Kidney epithelial cell (primary cell): Measurements from ENCODE around the gene KDM6A. TPM values are rescaled to one million over a fixed set of nuclear protein-coding genes. Genes with fewer than 3 reads are reported as not detected.
"Not testable (repeated sequence)": the region's sequence is repeated elsewhere in the genome, so short reads cannot be mapped to it uniquely, and the experiment has no call there.

Source experiments
- DNase-seq: peaks from one replicate; pipeline ENCODE4 v3.0.0-alpha.2; 2010; ENCODE audit warnings: low read depth
- H3K27me3 ChIP-seq: 2 replicates; pipeline ENCODE4 v1.6.0; 2011; ENCODE audit warnings: low read length; ENCODE audit not compliant: control insufficient read depth, insufficient read depth
- H3K36me3 ChIP-seq: 2 replicates; pipeline ENCODE4 v1.5.1; 2011; ENCODE audit warnings: low read length; ENCODE audit not compliant: control insufficient read depth, insufficient read depth
- H3K4me3 ChIP-seq: 2 replicates; pipeline ENCODE4 v1.5.1; 2011; ENCODE audit warnings: low read depth, mild to moderate bottlenecking, control low read depth, low read length
- total RNA-seq: library from RNA; depleted of rRNA; stranded (reverse); fragments of >200 nt; gene quantifications from 2 replicates; pipeline ENCODE4 v1.2.3, GENCODE V29; 2015
- TF ChIP-seq, protein P1 (sequence below): IDR thresholded peaks from 2 replicates; pipeline ENCODE4 v1.5.1; 2011; ENCODE audit warnings: mild to moderate bottlenecking, moderate library complexity, low read length, control low read depth, inconsistent platforms; ENCODE audit not compliant: insufficient read depth, poor library complexity, severe bottlenecking

The KDM6A gene
- total RNA-seq, 1 donor from 2014 or later = 13.7 TPM

DNA sequence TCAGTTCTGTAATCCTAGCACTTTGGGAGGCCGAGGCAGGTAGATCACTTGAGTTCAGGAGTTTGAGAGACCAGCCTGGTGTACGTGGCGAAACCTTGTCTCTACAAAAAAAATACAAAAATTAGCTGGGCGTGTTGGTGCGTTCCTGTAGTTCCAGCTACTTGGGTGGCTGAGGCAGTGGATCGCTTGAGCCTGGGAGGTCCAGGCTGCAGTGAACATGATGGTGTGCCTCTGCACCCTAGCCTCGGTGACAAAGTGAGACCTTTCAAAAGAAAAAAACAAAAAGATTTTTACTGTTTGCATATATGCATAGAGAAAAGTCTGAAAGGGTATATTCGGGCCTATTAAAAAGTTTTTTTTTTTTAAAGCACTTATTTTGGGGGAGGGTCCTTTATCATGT, 76.1 kb downstream of the KDM6A start:
- no peaks in the 10 kb centered on the region for H3K36me3 ChIP-seq
- TF ChIP-seq, protein P1, sequence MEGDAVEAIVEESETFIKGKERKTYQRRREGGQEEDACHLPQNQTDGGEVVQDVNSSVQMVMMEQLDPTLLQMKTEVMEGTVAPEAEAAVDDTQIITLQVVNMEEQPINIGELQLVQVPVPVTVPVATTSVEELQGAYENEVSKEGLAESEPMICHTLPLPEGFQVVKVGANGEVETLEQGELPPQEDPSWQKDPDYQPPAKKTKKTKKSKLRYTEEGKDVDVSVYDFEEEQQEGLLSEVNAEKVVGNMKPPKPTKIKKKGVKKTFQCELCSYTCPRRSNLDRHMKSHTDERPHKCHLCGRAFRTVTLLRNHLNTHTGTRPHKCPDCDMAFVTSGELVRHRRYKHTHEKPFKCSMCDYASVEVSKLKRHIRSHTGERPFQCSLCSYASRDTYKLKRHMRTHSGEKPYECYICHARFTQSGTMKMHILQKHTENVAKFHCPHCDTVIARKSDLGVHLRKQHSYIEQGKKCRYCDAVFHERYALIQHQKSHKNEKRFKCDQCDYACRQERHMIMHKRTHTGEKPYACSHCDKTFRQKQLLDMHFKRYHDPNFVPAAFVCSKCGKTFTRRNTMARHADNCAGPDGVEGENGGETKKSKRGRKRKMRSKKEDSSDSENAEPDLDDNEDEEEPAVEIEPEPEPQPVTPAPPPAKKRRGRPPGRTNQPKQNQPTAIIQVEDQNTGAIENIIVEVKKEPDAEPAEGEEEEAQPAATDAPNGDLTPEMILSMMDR = no peak
- H3K27me3 ChIP-seq = no peaks in the 10 kb centered on the region
- no peak overlapping the region for H3K4me3 ChIP-seq
- no peak for DNase-seq

DNA sequence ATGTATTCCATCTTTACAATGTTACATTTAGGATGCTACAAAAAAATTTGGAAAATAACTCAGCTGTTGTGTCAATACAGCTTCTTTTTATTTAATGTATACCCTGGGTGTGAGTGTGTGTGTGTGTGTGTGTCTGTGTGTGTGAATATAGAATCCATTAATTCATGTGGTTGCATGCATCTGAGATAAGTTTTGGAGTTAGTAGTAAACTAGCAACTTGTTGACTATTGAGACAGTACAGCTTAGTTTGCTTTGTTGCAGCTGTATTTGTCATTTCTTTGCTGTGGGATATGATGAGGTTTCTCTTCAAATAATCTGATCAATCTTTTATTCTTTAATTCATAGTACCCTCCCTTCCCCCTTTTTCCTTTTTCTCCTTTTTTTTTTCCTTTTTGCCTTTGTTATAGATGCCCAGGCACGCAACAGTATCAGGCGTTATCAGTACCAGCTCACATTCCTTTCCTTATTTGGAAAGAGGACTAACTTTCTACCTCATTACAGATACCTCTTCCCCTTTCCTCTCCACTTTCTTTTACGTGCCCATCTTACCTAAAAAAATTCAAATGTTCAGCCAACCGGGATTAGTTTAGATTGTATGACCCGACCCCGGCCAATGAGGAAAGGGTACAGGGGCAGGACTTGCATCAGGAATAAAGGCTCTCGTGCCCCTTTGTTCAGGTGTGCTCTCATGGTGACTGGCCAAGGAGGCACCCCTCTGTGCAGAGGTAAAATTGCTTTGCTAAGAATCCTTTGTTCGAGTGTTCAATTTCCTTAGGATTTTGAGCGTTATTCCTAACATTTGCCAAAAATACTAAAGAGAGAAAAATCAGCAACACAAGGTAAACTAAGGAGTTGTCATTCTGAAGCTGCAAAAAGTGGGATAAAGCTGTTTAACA, 77.7 kb downstream of the KDM6A start:
- DNase-seq, H3K36me3 ChIP-seq, H3K27me3 ChIP-seq, H3K4me3 ChIP-seq: not testable (repeated sequence)

DNA sequence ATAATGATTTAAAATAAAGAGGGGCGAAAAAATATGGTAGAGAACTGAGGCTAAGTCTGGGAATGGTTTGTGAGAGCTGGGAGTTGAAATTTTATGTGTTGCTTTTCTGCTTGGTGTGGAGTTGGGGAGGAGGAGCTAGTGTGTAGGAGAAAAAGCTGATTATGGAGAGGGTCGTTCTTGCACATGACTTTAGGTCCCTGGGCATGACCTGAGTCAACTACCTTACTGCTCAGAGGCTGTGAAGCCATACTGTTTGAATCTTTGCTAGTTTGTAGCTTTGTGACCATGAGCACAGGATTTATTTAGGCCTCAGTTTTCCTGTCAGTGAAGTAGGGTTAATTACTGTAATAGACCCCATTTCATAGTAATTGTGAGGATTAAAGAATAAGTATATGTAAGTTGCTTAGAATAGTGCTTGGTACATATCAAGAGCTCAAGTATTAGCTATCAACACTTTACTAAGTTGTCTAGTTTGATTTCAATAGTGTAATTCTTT, 78.6 kb downstream of the KDM6A start:
- H3K36me3 ChIP-seq = no peaks in the 10 kb centered on the region
- H3K27me3 ChIP-seq = no peaks in the 10 kb centered on the region
- DNase-seq = no peak
- no peak overlapping the region for H3K4me3 ChIP-seq
- TF ChIP-seq, protein P1 = no peak

DNA sequence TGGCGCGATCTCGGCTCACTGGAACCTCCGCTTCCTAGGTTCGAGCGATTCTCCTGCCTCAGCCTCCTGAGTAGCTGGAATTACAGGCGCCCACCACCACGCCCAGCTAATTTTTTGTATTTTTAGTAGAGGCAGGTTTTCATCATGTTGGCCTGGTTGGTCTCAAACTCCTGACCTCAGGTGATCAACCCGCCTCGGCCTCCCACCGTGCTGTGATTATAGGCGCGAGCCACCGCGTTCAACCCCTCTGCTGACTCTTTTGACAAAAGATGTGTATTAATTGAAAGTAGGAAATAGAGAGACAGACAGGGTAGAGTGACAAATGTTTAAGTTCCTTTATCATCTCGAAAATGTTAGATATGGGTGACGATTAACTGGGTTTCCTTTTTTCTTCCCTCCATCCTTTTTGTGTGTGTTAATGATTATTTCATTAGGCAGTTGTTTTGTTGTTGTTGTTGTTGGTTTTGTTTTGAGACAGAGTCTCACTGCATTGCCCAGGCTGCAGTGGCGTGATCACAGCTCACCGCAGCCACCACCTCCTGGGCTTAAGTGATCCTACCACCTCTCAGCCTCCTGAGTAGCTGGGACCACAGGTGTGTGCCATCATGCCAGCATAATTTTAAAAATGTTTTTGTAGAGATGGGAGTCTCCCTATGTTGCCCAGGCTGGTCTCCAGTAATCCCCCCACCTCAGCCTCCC, 79.5 kb downstream of the KDM6A start:
- TF ChIP-seq, protein P1 = no peak
- Histone ChIP-seq H3K4me3 (no peak overlapping the region), H3K27me3 (no peaks in the 10 kb centered on the region), H3K36me3 (no peaks in the 10 kb centered on the region)
- no peak for DNase-seq

DNA sequence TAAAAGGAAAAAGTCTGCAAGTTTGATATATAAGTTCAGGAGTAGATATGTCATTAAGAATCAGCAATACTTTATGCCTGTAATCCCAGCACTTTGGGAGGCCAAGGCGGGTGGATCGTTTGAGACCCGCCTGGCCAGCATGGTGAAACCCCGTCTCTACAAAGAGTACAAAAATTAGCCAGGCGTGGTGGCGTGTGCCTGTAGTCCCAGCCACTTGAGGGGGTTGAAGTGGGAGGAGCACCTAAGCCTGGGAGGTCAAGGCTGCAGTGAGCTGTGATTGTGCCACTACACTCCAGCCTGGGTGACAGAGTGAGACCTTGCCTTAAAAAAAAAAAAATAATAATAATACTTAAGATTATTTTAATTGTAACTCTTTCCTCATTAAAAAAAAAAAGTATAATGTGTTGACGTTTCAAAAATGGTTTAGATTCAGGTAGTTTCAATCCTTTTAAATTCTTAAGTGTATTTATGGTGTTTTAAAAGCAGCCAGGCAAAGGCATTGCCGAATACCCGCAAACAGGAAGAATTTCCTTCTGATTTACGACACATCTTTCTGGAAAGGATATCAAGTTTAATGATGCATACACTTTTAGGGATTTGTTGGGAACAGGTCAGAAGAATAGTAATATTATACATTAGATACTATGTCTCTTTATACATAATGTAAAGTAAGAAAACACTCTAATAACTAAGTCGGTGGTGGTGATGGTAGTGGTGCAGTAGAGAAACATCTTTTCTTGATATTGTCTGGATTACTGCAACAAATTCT, 80.9 kb downstream of the KDM6A start:
- no peak for DNase-seq
- Histone ChIP-seq H3K36me3 (no peaks in the 10 kb centered on the region), H3K27me3 (no peaks in the 10 kb centered on the region), H3K4me3 (no peak overlapping the region)
- TF ChIP-seq, protein P1 = no peak

DNA sequence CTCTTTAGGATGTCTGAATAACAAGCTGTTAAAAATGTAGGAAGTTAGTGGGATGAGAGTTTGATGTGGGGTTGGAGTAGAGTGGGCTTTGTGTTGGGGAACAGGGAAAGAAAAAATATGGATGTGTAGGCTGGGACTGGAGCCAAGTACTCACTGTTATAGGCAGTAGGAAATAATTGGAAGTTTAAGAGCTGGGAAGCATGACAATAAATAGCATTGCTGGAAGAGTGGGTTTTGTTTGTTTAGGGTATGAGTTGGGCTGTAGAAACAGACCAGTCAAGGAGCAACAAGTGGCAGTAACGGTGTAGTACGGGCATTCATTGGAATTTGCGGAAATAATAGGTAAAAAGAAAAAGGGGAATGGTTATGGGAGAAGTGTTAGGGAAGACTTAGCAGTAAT, 81.6 kb downstream of the KDM6A start:
- no peak for DNase-seq
- TF ChIP-seq, protein P1 = no peak
- no peaks in the 10 kb centered on the region for H3K36me3 ChIP-seq
- no peak overlapping the region for H3K4me3 ChIP-seq
- no peaks in the 10 kb centered on the region for H3K27me3 ChIP-seq
